GM19238 (cell line): Measurements from ENCODE around the gene TALDO1.
A peak's percentile ranks its signal among the peaks of the same experiment; 100 is the strongest.

Experiments
- DNase-seq: peaks from one replicate; pipeline ENCODE4 v3.0.0; 2011; ENCODE audit warnings: low spot score; ENCODE audit not compliant: insufficient read length

TALDO1 gene

GRCh38 chr11:747158-748006 is at the start of gene TALDO1:
TSS of gene TALDO1 (plus strand) at chr11:747464. CDS start at chr11:747482, 18 bp downstream.
- peak; percentile 98 for DNase-seq

- no peak for DNase-seq
Measured at GRCh38 chr11:697811-698311, 49.4 kb upstream of the TALDO1 start.

GRCh38 chr11:698493-699115 is 48.7 kb upstream of the TALDO1 start:
- no peak for DNase-seq

- DNase-seq, result no peak
Measured at GRCh38 chr11:699116-699508, 48.2 kb upstream of the TALDO1 start.

GRCh38 chr11:699753-700152 is 47.5 kb upstream of the TALDO1 start:
- DNase-seq, result no peak

GRCh38 chr11:701741-702461 is 45.4 kb upstream of the TALDO1 start:
- DNase-seq, result no peak

- DNase-seq, result no peak
Measured at GRCh38 chr11:702462-703461, 44.5 kb upstream of the TALDO1 start.

GRCh38 chr11:703506-703905 is 43.8 kb upstream of the TALDO1 start:
- no peak for DNase-seq

- DNase-seq, result no peak
Measured at GRCh38 chr11:704228-704674, 43.0 kb upstream of the TALDO1 start.

GRCh38 chr11:704781-705645 is 42.3 kb upstream of the TALDO1 start:
- DNase-seq, result no peak

- DNase-seq, result no peak
Measured at GRCh38 chr11:705646-706438, 41.4 kb upstream of the TALDO1 start, which contains the start of gene EPS8L2. TSS of gene EPS8L2 (plus strand) at chr11:706231. CDS start at chr11:709408, 3,177 bp downstream.

GRCh38 chr11:706439-706956 is 40.8 kb upstream of the TALDO1 start:
- no peak for DNase-seq

- DNase-seq, result no peak
Measured at GRCh38 chr11:706957-707816, 40.1 kb upstream of the TALDO1 start.

GRCh38 chr11:707817-708420 is 39.3 kb upstream of the TALDO1 start:
- DNase-seq, result no peak

- no peak for DNase-seq
Measured at GRCh38 chr11:708511-708910, 38.8 kb upstream of the TALDO1 start.

GRCh38 chr11:709109-709997 is 37.9 kb upstream of the TALDO1 start:
- no peak for DNase-seq
